HG03108 (cell line): ENCODE data around the gene SPACA1.

ENCODE experiments used
- ATAC-seq: cut with Tn5 transposase; IDR thresholded peaks from one replicate; pipeline ENCODE4 v1.9.1; 2021; ENCODE audit warnings: moderate library complexity; ENCODE audit not compliant: unreplicated experiment

The SPACA1 gene

GRCh38 chr6:88089708-88090107 lies 42.1 kb downstream of the SPACA1 start:
- no peak for ATAC-seq

- ATAC-seq: no peak
Measured at GRCh38 chr6:88105741-88106340, 58.2 kb downstream of the SPACA1 start.

- no peak for ATAC-seq
Measured at GRCh38 chr6:88107241-88107640, 59.6 kb downstream of the SPACA1 start.

GRCh38 chr6:88111991-88112390 lies 64.3 kb downstream of the SPACA1 start:
- no peak for ATAC-seq

GRCh38 chr6:88114838-88115237 lies 67.2 kb downstream of the SPACA1 start:
- ATAC-seq: no peak

GRCh38 chr6:88115307-88115706 lies 67.7 kb downstream of the SPACA1 start:
- no peak for ATAC-seq

- ATAC-seq: no peak
Measured at GRCh38 chr6:88116276-88116675, 68.6 kb downstream of the SPACA1 start.
